ENCODE measurements around the gene RAPSN. TPM values are rescaled to one million over a fixed set of nuclear protein-coding genes. Genes with fewer than 3 reads are reported as not detected.

The RAPSN gene
- total RNA-seq, 2 experiments from 2014 or later, result 0.19 TPM; not detected in 1

Other genes with a start within 250 kb of the RAPSN start
- gene DDB2, start 234.2 kb downstream of the RAPSN start, total RNA-seq, result 100 to 1,000 TPM; 111 to 112 TPM
- 10 to 100 TPM; 13.4 to 13.9 TPM for gene ACP2, start 200.3 kb downstream of the RAPSN start, total RNA-seq
- gene NR1H3, start 191.1 kb downstream of the RAPSN start, total RNA-seq, result 1 to 10 TPM; 8.1 to 8.2 TPM
- gene MADD, start 179.0 kb downstream of the RAPSN start, total RNA-seq, result 10 to 100 TPM; 50.9 to 51.2 TPM
- gene MYBPC3, start 96.4 kb downstream of the RAPSN start, total RNA-seq, result not detected
- under 1 TPM; 0.25 to 0.36 TPM for gene SPI1, start 70.6 kb downstream of the RAPSN start, total RNA-seq
- gene SLC39A13, start 40.5 kb downstream of the RAPSN start, total RNA-seq, result 10 to 100 TPM; 10.9 to 11.4 TPM
- gene PSMC3, start 22.7 kb downstream of the RAPSN start, total RNA-seq, result 100 to 1,000 TPM; 168 to 176 TPM
- gene CELF1, start 104.0 kb upstream of the RAPSN start, total RNA-seq, result 100 to 1,000 TPM; 155 to 157 TPM
- 10 to 100 TPM; 55.6 to 56.6 TPM for gene PTPMT1, start 116.5 kb upstream of the RAPSN start, total RNA-seq
- 10 to 100 TPM; 19.5 to 20.0 TPM for gene KBTBD4, start 129.8 kb upstream of the RAPSN start, total RNA-seq
- 100 to 1,000 TPM; 165 to 166 TPM for gene NDUFS3, start 129.9 kb upstream of the RAPSN start, total RNA-seq
- not detected for gene FAM180B, start 137.5 kb upstream of the RAPSN start, total RNA-seq
- gene C1QTNF4, start 145.3 kb upstream of the RAPSN start, total RNA-seq, result not detected
- gene MTCH2, start 193.4 kb upstream of the RAPSN start, total RNA-seq, result 100 to 1,000 TPM; 146 to 154 TPM